Measurements from ENCODE around the gene POLN.

POLN gene

GRCh38 chr4:2066571-2067445, 175.1 kb downstream of the POLN start:
- no peak for DNase-seq

- DNase-seq, result no peak
Observed at GRCh38 chr4:2066011-2066551, 175.8 kb downstream of the POLN start.

- DNase-seq, result no peak
Observed at GRCh38 chr4:2065106-2065930, 176.6 kb downstream of the POLN start.

- DNase-seq, result no peak
Observed at GRCh38 chr4:2064276-2064991, 177.5 kb downstream of the POLN start.

GRCh38 chr4:2063557-2064275, 178.2 kb downstream of the POLN start:
- no peak for DNase-seq

GRCh38 chr4:2062808-2063524, 179.0 kb downstream of the POLN start:
- DNase-seq, result no peak

- DNase-seq, result no peak
Observed at GRCh38 chr4:2062168-2062807, 179.6 kb downstream of the POLN start.

- no peak for DNase-seq
Observed at GRCh38 chr4:2061186-2062131, 180.5 kb downstream of the POLN start.

DNA sequence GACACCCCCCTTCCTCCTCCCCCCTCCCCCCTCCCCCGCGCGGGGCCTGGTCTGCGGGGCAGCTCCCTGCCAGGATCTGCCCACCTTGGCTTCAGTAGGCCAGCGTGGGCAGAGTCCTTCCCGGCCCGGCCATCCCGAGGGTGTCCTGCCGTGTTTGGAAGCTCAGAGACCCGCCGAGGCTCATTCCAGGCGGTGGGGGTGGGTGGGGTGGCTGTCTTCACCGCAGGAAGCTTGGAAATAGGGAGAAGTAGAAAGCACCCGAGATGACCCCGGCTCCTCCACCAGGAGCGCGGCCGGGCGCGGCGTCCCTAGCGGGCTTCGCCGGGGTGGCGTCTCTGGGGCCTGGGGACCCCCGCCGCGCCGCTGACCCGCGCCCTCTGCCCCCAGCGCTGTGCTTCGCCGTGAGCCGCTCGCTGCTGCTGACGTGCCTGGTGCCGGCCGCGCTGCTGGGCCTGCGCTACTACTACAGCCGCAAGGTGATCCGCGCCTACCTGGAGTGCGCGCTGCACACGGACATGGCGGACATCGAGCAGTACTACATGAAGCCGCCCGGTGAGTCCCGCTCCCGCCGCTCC, 181.2 kb downstream of the POLN start:
- no peak for DNase-seq

DNA sequence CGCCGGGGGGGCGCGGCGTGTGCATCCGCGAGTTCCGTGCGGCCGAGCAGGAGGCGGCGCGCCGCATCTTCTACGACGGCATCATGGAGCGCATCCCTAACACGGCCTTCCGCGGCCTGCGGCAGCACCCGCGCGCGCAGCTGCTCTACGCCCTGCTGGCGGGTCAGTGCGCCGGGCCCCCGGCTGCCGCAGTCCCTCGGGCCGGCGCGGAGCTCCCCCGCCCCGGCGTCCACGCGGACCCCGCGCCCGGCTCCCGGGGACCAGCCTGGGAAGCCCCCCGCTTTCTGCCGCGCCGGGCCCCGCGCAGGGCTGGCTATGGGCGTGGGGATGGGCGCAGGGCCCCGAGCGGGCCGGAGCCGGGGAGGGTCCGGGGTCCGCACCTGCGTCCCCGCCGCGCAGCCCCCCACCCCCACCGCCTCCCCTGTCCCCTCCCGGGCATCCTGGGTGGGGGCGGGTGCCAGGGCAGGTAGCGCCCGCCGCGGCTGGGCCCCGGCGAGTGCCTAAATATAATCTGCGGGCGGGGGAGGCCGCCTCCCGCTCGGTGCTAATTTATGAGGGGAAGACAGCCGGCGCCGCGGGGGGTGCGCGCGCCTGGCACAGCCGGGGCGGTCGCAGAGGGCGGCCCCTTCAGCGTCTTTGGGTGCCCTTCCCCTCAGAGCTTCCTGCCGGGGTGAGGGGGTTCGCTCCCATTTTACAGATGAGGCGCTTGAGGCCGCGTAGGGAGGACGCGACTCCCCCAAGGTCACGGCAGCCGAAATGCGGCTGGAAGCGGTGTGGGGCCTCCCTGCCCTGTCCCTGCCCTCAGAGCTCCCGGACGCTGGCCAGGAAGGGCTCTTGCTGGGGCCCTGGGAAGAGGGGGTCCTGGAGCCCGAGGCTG, 182.0 kb downstream of the POLN start:
- DNase-seq, result no peak

- DNase-seq, result no peak
Observed at GRCh38 chr4:2059046-2059725, 182.7 kb downstream of the POLN start, which contains the start of gene NAT8L. Gene NAT8L (plus strand): TSS chr4:2059327. CDS start chr4:2059512, 185 bp downstream.

- DNase-seq, result no peak
Observed at GRCh38 chr4:2058264-2059045, 183.5 kb downstream of the POLN start.

DNA sequence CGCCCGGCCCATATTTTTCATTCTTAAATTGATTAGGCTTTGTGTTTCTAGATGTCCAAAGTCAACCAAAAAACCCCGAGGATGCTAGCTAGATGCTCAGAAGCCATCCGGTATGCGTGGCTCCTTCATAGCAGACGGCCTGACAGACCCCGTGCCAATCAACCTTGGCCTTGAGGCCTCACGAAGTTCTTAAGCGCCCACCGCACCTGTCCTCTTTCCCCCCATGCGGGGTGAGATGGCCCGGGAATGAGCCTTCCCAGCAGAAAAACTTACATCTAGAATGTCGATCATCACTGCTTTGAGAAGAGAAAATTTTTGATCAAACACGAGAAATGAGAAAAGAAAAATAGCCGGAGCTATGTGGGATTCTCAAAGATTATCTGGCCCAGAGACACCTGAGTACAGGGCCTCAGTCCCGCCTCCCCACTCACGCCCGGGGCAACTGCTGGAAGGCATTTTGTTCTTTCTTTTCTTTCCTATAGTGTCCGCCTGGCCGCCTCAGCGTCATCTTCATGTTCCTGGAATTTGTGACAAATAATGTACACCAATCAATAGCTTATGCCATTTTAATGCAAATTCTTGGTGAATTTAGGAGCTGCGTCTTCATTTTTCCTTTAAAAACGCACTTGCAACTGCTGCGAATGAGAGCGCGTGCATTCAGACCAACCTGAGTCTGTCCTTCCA, 184.4 kb downstream of the POLN start:
- no peak for DNase-seq

GRCh38 chr4:2054217-2054616, 187.7 kb downstream of the POLN start:
- no peak for DNase-seq

- no peak for DNase-seq
Observed at GRCh38 chr4:2051086-2051485, 190.8 kb downstream of the POLN start.

DNA sequence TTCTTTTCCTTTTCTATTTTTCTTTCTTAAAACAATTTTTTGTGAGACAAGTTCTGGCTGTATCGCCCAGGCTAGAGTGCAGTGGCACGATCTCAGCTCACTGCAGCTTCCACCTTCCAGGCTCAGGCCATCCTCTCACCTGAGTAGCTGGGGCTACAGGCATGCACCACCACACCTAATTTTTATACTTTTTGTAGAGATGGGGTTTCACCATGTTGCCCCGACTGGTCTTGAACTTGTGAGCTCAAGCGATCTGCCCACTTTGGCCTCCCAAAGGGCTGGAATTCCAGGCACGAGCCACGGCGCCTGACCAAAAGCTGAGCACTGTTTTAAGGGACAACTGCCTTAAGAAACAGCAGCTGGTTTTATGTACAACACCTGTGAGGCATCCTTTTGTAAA, 192.1 kb downstream of the POLN start:
- DNase-seq, result no peak
